WERI-Rb-1 (cell line): ENCODE results near the gene MIGA2.
"Not testable (repeated sequence)": the region's sequence is repeated elsewhere in the genome, so short reads cannot be mapped to it uniquely, and the experiment has no call there.

ENCODE experiments used
- DNase-seq: peaks from one replicate; pipeline ENCODE4 v3.0.0-alpha.2; 2020
- H3K27ac ChIP-seq: fragments of 250-450 bp; sonication (Bioruptor Pico); 2 replicates; pipeline ENCODE4 v1.5.1; 2020; ENCODE audit warnings: mild to moderate bottlenecking, moderate library complexity
- H3K27me3 ChIP-seq: fragments of 250-450 bp; sonication (Bioruptor Pico); 2 replicates; pipeline ENCODE4 v1.5.1; 2021; ENCODE audit warnings: mild to moderate bottlenecking, low read depth, moderate library complexity; ENCODE audit not compliant: insufficient read depth, severe bottlenecking
- H3K36me3 ChIP-seq: fragments of 250-450 bp; sonication (Bioruptor Pico); 2 replicates; pipeline ENCODE4 v1.5.1; 2020; ENCODE audit warnings: mild to moderate bottlenecking, moderate library complexity
- H3K4me3 ChIP-seq: 2 replicates; pipeline ENCODE4 v1.5.1; 2011; ENCODE audit warnings: low read depth, mild to moderate bottlenecking, control low read depth, low read length
- H3K9me3 ChIP-seq: fragments of 250-450 bp; sonication (Bioruptor Pico); 2 replicates; pipeline ENCODE4 v1.5.1; 2021; ENCODE audit warnings: mild to moderate bottlenecking, moderate library complexity; ENCODE audit not compliant: severe bottlenecking
- TF ChIP-seq, protein P1 (sequence below): IDR thresholded peaks from 2 replicates; pipeline ENCODE4 v1.5.1; 2011; ENCODE audit warnings: low read depth, mild to moderate bottlenecking, control low read depth, inconsistent platforms, low read length

The MIGA2 gene

DNA sequence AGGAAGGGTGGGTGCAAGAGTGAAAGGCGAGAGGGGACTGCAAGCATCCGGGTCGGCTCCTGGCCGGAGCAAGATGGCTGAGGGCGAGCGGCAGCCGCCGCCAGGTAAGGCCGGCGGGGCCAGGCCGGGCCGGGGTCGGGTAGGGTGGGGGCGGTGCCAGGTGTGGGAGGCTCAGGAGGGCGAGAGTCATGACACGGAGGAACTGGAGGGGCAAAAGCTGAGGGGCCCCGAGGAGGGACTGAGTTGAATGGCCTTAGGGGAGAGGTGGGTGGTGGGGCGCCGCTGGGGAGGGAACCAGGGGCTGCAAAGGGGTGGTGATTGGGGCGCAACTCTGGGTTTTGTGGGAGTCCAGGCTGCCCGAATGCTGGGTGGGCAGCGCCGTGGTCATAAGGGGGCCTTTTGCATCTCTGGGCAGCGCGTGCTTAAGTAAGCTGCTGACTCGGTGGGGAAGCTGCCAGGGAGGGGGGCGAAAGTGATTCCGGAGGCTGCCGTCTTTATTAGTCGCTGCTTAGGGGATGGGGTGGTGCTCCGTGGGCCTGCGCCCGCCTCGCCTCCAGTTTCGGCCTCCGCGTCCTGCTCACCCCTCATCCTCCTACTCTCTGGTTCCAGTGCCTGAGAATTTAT lies 75.2 kb downstream of the MIGA2 start:
- Histone ChIP-seq H3K27ac (peak overlapping the region; percentile 91), H3K9me3 (no peaks in the 10 kb centered on the region)
- DNase-seq, result peak; percentile 67

DNA sequence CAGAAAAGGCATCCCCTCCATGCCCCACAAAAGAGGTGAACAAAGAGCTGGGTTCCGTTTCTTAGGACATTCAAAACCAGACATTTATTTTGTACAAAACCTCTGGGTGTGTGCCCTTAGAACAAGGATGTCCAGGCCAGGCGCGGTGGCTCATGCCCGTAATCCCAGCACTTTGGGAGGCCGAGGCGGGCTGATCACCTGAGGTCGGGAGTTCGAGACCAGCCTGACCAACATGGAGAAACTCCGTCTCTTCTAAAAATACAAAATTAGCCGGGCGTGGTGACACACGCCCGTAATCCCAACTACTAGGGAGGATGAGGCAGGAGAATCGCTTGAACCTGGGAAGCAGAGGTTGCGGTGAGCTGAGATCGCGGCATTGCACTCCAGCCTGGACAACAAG lies 76.1 kb downstream of the MIGA2 start:
- peak overlapping the region; percentile 67 for H3K4me3 ChIP-seq
- not testable (repeated sequence) for DNase-seq, H3K36me3 ChIP-seq, H3K27ac ChIP-seq, H3K27me3 ChIP-seq, H3K9me3 ChIP-seq

More for the DNA sequence above, 75.2 kb downstream of the MIGA2 start:
- H3K36me3 ChIP-seq, result peaks cover 2% of the 10 kb centered on the region
- H3K27me3 ChIP-seq, result no peaks in the 10 kb centered on the region
- H3K4me3 ChIP-seq, result peak overlapping the region; percentile 67
- TF ChIP-seq, protein P1, sequence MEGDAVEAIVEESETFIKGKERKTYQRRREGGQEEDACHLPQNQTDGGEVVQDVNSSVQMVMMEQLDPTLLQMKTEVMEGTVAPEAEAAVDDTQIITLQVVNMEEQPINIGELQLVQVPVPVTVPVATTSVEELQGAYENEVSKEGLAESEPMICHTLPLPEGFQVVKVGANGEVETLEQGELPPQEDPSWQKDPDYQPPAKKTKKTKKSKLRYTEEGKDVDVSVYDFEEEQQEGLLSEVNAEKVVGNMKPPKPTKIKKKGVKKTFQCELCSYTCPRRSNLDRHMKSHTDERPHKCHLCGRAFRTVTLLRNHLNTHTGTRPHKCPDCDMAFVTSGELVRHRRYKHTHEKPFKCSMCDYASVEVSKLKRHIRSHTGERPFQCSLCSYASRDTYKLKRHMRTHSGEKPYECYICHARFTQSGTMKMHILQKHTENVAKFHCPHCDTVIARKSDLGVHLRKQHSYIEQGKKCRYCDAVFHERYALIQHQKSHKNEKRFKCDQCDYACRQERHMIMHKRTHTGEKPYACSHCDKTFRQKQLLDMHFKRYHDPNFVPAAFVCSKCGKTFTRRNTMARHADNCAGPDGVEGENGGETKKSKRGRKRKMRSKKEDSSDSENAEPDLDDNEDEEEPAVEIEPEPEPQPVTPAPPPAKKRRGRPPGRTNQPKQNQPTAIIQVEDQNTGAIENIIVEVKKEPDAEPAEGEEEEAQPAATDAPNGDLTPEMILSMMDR, result no peak

DNA sequence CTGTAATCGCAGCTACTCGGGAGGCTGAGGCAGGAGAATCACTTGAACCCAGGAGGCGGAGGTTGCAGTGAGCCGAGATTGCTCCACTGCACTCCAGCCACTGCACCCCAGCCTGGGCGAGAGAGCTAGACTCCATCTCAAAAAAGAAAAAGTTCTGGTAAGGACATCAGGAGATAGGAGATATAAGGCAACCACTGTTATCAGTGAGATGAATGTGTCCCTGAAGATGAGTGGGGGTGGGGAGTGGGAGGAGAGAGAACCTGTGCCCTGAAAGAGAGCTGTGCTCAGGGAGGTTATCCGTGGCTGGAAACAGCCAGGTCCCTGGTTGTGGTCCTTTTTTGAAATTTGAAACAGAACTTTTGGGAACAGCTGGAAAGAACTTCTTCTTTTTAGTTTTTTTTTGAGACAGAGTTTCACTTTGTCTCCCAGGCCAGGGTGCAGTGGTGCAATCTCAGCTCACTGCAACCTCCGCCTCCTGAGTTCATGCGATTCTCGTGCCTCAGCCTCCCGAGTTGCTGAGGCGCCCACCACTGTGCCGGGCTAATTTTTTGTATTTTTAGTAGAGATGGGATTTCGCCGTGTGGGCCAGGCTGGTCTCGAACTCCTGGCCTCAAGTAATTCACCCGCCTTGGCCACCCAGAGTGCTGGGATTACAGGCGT lies 77.3 kb downstream of the MIGA2 start:
- Histone ChIP-seq H3K27me3 (no peaks in the 10 kb centered on the region), H3K36me3 (peaks cover 7% of the 10 kb centered on the region), H3K4me3 (no peak overlapping the region), H3K27ac (no peak overlapping the region), H3K9me3 (no peaks in the 10 kb centered on the region)
- no peak for DNase-seq
- TF ChIP-seq, protein P1, result no peak

DNA sequence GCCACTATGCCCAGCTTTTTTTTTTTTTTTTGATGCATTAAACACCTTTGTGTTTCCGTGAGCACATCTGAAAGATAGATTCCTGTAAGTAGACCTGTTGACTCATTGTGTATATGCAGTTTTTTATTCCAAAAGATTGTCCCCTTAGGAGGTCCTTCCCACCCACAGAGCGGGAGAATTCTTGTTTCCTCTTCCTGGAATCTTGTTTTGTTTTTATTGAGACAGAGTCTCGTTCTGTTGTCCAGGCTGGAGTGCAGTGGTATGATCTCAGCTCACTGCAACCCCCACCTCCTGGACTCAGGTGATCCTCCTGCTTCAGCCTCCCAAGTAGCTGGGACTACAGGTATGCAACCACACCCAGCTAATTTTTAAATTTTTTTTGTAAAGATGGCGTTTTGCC lies 82.4 kb downstream of the MIGA2 start:
- H3K27ac ChIP-seq, result no peak overlapping the region
- H3K9me3 ChIP-seq, result no peaks in the 10 kb centered on the region

DNA sequence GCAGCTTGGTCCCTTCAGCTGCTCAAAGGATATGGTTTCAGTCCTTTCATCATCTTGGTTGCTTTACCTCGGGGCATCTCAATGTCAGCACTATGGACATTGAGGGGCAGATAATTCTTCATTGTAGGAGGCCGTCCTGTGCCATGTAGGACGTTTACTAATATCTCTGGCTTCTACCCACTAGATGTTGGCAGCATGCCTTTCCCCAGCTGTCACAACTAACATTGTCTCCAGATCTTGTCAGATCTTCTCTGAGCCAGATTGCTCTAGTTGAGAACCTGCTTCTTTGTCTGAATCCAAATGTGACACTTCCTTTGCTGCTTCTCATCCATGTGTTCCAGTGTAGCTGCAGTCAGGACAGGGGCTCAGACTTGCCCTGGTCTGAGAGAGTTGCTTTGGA lies 85.1 kb downstream of the MIGA2 start:
- TF ChIP-seq, protein P1, result no peak
- H3K36me3 ChIP-seq, result peaks cover 55% of the 10 kb centered on the region
- H3K27me3 ChIP-seq, result no peaks in the 10 kb centered on the region
- DNase-seq, result no peak
- H3K27ac ChIP-seq, result no peak overlapping the region
- no peaks in the 10 kb centered on the region for H3K9me3 ChIP-seq
- no peak overlapping the region for H3K4me3 ChIP-seq

More for the DNA sequence above, 82.4 kb downstream of the MIGA2 start:
- no peak for DNase-seq
- H3K27me3 ChIP-seq, result no peaks in the 10 kb centered on the region
- H3K4me3 ChIP-seq, result no peak overlapping the region
- TF ChIP-seq, protein P1, result no peak
- peaks cover 38% of the 10 kb centered on the region for H3K36me3 ChIP-seq
